Ishikawa (cell line): ENCODE results near the gene CPM.

ENCODE experiments used
- CEBPB ChIP-seq: IDR thresholded peaks from 2 replicates; pipeline ENCODE4 v1.6.1; 2012
- EP300 ChIP-seq: IDR thresholded peaks from 2 replicates; pipeline ENCODE4 v1.6.1; 2012; ENCODE audit warnings: borderline replicate concordance
- FOXM1 ChIP-seq: IDR thresholded peaks from 2 replicates; pipeline ENCODE4 v1.6.1; 2012; ENCODE audit warnings: low read depth, borderline replicate concordance
- MAX ChIP-seq: IDR thresholded peaks from 2 replicates; pipeline ENCODE4 v1.6.1; 2012
- NFIC ChIP-seq: IDR thresholded peaks from 2 replicates; pipeline ENCODE4 v1.6.1; 2012
- ZBTB7A ChIP-seq: IDR thresholded peaks from 2 replicates; pipeline ENCODE4 v1.6.1; 2012; ENCODE audit warnings: low read depth
- TF ChIP-seq, protein P1 (sequence below): IDR thresholded peaks from 2 replicates; pipeline ENCODE4 v1.6.1; 2012

- TF ChIP-seq MAX, result no peak
- TF ChIP-seq EP300, result no peak
- no peak for TF ChIP-seq NFIC
- no peak for TF ChIP-seq ZBTB7A
- TF ChIP-seq FOXM1, result no peak
- TF ChIP-seq, protein P1, sequence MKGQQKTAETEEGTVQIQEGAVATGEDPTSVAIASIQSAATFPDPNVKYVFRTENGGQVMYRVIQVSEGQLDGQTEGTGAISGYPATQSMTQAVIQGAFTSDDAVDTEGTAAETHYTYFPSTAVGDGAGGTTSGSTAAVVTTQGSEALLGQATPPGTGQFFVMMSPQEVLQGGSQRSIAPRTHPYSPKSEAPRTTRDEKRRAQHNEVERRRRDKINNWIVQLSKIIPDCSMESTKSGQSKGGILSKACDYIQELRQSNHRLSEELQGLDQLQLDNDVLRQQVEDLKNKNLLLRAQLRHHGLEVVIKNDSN, result no peak
- TF ChIP-seq CEBPB, result no peak
These were observed 29.5 kb downstream of the CPM start for GRCh38 chr12:68903511-68903910.
